Measurements from ENCODE around the gene TMEM229B. TPM values are rescaled to one million over a fixed set of nuclear protein-coding genes. Genes with fewer than 3 reads are reported as not detected.
A peak's percentile ranks its signal among the peaks of the same experiment; 100 is the strongest.
"Not testable (repeated sequence)": the region's sequence is repeated elsewhere in the genome, so short reads cannot be mapped to it uniquely, and the experiment has no call there.

The TMEM229B gene
- total RNA-seq, 1 donor from 2014 or later, result 2.3 TPM

- DNase-seq, result no peak
- intact Hi-C loops (cut with DNase I), result no loop called here
- ATAC-seq (ENCODE audit: poor library complexity), result no peak
These were observed 21.4 kb downstream of the TMEM229B start for GRCh38 chr14:67467134-67467533.

DNA sequence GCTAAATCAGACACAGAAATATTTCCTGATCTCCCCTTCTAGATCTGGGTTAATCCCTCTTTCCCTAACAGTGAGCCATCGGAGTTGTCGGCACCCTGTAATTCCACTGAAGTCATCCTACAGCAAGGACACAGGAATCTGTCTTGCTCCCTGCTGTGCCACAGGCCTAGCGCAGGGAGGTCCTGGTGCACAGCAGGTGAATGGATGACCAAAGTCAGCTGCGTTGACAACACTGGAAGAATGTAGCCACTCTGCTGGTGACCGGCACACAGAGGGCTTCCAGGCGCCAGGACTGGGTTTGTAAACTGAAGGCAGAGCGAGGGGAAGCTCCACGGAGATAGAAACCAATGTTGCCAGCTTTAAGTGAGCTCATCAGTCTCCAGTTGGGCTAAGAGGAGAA is 23.6 kb downstream of the TMEM229B start:
- intact Hi-C loops (cut with DNase I), result no loop called here
- DNase-seq, result no peak
- no peak for ATAC-seq (ENCODE audit: poor library complexity)

- ATAC-seq (ENCODE audit: poor library complexity) (no peak), DNase-seq (no peak)
- intact Hi-C loops (cut with DNase I), result no loop called here
These were observed 24.1 kb downstream of the TMEM229B start for GRCh38 chr14:67464377-67464776.

DNA sequence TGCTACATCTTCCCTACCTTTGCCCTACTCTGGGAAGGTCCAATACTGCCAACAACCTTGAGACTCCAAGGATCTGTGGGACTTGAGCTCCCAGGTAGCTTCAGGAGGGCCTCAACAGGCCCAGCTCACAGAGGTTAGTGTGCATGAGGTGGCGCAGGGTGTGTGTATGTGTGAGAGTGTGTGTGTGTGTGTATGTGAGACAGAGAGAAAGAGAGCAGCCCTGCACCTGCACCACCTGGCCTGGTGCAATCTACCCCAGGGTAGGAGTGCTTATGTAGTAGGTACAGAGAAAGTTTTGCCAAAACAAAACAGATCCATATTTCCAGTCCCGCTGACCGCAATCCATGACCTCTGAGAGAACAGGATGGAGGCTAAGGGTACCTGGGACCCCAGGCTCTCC is 24.6 kb downstream of the TMEM229B start:
- intact Hi-C loops (cut with DNase I), result no loop called here
- DNase-seq, result no peak

DNA sequence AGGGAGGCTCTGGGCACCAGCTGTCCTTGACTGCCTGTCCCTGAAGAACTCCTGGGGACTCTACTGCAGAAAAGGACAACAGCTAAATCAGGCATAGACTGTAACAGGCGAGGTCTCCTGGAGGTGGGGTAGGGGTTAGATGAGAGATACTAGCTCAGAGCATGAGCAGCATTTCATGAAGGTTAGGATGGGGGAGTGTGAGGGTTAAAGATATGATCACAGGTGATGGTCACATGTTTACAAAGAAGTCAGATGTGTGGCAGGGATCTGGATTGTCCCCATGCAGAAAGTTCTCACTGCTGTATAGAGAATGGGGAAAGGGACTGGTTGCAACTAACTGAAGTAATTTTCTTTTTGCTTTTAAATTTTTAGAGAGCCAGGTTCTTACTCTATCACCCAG is 26.5 kb downstream of the TMEM229B start:
- DNase-seq, result no peak
- ATAC-seq (ENCODE audit: poor library complexity), result no peak
- intact Hi-C loops (cut with DNase I), result no loop called here

More for the DNA sequence above, 24.6 kb downstream of the TMEM229B start:
- no peak for ATAC-seq (ENCODE audit: poor library complexity)

- DNase-seq (no peak), ATAC-seq (ENCODE audit: poor library complexity) (no peak)
- intact Hi-C loops (cut with DNase I), result no loop called here
These were observed 27.1 kb downstream of the TMEM229B start for GRCh38 chr14:67461341-67461985.

DNA sequence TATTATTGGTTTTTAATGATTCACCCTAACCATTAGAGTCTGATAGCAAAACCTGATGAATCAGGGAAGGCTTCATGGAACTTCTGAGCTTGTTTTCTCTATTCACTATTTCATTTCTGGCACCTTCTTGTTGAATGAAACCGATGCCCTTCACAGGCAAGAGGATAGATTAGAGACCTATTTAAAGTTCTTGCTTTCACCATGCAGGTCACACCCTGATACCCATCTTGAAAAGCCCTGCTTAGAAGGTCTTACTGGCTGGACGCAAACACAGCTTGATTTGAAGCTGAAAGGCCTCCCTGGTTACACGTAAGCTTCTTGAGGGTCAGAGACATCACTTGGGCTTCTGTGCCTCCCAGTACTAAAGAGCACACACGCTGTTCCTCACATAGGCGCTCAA is 29.2 kb downstream of the TMEM229B start:
- intact Hi-C loops (cut with DNase I), result no loop called here
- DNase-seq, result no peak
- ATAC-seq (ENCODE audit: poor library complexity), result peak; percentile 51

DNA sequence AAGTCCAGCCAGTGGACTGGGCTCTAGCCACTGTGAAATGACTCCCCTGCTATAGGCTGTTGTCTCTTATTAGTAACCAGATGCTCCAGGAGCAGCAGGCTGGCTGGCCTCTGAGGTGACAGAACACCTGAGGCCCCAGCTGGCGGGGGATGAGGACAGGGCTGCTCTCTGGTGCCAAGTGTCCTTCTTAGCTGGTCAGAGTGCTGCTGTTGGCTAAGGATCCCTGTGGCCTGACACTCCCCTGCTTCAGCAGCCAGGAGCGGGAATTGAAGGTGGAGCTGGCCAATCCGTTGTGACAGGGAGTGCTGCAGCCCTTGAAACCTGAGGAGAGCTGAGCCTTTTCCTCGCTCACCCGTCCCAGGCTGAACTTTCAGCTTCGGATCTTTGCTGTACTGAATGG is 30.7 kb downstream of the TMEM229B start:
- intact Hi-C loops (cut with DNase I), result no loop called here
- peak; percentile 83 for ATAC-seq (ENCODE audit: poor library complexity)
- DNase-seq, result peak; percentile 52

DNA sequence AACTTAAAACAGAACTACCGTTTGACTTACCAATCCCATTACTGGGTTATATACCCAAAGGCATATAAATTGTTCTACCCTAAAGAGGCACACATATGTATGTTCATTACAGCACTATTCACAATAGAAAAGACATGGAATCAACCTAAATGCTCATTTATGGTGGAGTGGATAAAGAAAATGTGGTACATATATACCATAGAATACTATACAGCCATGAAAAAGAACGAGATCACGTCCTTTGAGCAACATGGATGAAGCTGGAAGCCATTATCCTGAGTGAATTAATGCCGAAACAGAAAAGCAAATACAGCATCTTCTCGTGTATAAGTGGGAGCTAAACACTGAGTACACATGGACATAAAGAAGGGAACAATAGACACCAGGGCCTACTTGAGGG is 31.8 kb downstream of the TMEM229B start:
- ATAC-seq (ENCODE audit: poor library complexity), result no peak
- intact Hi-C loops (cut with DNase I), result no loop called here
- no peak for DNase-seq

DNA sequence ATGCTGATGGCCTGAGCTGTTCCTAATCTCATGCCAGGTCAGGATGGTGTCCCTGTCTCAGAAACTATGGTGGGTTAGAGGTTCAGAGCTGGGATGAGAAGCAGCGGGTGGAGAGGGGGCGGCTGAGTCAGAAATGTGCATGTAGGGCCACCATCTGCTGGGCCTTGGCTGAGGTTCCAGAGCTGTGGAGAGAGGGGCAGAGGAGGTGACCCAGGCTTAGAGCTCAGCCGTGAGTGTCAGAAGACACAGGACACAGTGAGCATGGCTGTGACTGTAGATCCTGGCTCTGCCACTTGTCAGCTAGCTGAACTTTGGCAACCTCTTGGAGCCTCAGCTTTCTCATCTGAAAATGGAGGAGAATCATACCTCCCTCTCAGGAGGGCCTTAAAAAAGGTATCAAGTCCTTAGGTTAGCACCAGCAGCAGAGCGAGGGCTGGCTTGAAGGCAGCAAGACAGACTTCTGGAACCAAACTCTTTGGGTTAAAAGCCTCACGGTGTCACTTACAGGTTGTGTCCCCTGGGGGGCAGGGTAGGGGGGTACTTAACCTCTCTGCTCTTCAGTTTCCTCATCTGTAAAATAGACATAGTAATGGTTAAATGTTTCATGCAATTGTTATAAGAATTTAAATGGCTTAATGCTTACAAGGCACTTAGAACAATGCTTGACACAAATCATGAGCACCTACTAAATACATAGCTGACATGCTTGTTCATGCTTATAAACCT is 34.8 kb downstream of the TMEM229B start:
- intact Hi-C loops (cut with DNase I), result no loop called here
- ATAC-seq (ENCODE audit: poor library complexity) (peak; percentile 51), DNase-seq (no peak)

GRCh38 chr14:67451667-67452066 is 36.9 kb downstream of the TMEM229B start:
- intact Hi-C loops (cut with DNase I); ATAC-seq (ENCODE audit: poor library complexity); DNase-seq: not testable (repeated sequence)

DNA sequence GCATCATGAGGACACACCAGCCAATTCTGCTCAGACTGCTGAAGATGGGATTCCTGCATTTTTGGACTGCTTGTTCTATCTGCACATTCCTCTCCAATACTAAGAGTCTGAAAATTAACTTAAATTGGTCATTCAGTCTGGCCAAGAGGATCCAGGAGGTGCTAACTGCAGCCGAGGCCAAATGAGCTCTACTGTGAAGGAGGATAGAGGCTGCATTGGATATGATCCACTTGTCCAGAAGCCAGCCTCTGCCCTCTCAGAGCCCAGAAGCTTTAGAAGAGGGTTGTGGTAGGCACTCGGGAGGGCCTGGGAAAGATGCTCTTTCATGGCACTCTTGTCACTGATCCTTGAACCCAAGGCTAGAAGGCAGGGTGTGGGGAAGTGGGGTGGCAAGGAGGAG is 39.4 kb downstream of the TMEM229B start:
- DNase-seq (no peak), ATAC-seq (ENCODE audit: poor library complexity) (no peak)
- intact Hi-C loops (cut with DNase I), result no loop called here

- intact Hi-C loops (cut with DNase I), result no loop called here
- peak; percentile 49 for ATAC-seq (ENCODE audit: poor library complexity)
These were observed 41.5 kb downstream of the TMEM229B start for GRCh38 chr14:67447033-67447381.

DNA sequence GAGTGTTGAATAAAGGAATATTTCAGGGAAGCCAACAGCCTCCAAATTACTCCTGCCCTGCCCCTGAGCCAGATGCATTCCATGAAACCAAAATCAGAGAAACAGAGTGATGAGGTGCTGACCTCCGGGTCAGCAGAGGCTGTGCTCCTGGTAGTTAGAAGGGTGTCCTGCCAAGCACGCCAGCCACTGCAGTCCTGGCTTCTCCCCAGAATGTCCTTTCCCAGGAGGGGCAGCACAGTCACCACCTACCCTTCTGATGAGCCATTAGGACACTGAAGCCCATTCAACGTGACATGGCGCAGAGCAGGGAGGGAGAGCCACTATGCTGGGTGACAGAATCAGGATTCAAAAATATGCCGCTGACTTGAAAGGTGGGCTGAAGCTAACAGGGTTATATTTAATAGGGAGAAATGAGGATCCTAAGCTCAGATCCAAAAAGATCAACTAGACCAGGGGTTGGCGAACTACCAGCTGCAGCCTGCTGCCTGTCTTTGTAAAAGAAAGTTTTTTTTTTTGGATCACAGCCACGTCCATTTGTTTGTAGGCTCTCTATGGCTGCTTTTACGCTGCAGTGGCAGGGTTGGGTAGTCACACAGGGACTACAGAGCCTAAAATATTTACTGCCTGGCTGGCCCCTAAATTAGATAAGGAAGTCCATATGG is 42.0 kb downstream of the TMEM229B start:
- peak; percentile 80 for ATAC-seq (ENCODE audit: poor library complexity)
- peak; percentile 59 for DNase-seq
- intact Hi-C loops (cut with DNase I), result no loop called here

More at GRCh38 chr14:67447033-67447381, 41.5 kb downstream of the TMEM229B start:
- no peak for DNase-seq

DNA sequence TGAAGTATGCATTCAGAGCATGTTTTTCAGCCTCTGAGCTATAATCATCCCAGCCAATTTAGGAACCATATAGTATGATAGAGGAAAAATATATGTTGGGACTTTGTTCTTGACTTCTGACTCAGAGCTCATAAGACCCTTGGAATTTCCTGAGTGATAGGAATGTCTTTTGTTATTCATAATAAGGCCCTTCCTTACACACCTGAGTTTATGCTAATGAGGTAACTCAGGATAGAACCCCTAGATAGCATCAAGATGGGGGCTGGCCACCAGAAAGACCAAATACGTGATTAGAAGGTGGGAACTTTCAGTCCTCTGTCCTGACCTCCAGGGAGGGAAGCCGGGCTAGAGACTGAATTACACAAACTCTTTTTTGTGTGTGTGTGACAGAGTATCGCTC is 44.1 kb downstream of the TMEM229B start:
- ATAC-seq (ENCODE audit: poor library complexity) (no peak), DNase-seq (no peak)
- intact Hi-C loops (cut with DNase I), result no loop called here

- ATAC-seq (ENCODE audit: poor library complexity), result no peak
- no peak for DNase-seq
- intact Hi-C loops (cut with DNase I), result no loop called here
These were observed 46.2 kb downstream of the TMEM229B start for GRCh38 chr14:67442139-67442906.

DNA sequence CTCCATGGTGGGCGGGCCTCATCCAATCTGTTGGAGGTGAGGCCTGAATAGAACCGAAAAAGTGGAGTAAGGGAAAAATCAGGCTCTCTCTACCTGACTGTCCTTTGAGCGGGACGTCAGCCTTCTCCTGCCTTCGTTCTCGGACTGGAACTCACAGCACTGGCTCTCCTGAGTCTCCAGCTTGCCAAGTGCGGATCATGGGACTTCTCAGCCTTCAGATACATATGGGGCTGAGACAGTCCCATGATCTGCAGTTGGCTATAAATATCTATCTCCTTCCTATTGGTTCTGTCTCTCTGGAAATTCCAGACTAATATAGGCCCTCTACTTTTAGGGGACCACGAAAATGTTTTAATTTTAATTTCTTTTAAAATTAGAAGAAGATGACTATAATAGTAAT is 46.8 kb downstream of the TMEM229B start:
- ATAC-seq (ENCODE audit: poor library complexity), result peak; percentile 84
- peak; percentile 52 for DNase-seq
- intact Hi-C loops (cut with DNase I), result no loop called here

DNA sequence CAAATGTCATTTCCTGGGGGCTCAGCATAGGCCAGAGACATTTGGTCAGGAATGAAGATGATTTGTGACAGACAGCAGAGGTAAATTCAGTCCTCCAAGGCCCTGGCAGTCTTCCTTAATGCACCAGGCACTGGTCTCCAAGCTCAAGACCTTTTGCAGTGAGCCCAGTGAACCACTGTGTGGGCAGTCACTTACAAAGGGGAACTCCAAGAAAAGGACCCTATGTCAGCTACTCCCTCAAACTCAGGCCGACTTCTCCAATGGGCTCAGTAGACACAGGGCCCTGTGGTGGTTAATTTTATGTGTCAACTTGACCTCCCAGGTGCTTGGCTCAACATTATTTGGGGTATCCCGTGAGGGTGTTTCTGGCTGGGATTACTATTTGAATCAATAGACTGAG is 47.3 kb downstream of the TMEM229B start:
- intact Hi-C loops (cut with DNase I), result no loop called here
- ATAC-seq (ENCODE audit: poor library complexity), result no peak
- no peak for DNase-seq

DNA sequence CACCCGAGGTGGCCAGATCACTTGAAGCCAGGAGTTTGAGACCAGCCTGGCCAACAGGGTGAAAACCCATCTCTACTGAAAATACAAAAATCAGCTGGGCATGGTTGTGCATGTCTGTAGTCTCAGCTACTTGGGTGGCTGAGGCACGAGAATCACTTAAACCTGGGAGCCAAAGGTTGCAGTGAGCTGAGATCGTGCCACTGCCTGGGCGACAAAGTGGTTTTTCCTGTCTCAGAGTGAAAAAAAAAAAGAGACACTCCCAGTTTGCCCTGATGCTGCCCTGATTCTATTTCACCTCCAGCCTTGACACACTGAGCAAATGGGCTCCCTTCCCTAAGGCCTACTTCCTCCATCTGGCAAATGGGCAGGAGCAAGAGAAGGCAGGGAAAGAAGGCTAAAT is 48.0 kb downstream of the TMEM229B start:
- intact Hi-C loops (cut with DNase I), result no loop called here
- DNase-seq (no peak), ATAC-seq (ENCODE audit: poor library complexity) (no peak)

All from Right ventricle myocardium superior (tissue), 1 donor.